ENCODE results near the gene VTA1.

DNA sequence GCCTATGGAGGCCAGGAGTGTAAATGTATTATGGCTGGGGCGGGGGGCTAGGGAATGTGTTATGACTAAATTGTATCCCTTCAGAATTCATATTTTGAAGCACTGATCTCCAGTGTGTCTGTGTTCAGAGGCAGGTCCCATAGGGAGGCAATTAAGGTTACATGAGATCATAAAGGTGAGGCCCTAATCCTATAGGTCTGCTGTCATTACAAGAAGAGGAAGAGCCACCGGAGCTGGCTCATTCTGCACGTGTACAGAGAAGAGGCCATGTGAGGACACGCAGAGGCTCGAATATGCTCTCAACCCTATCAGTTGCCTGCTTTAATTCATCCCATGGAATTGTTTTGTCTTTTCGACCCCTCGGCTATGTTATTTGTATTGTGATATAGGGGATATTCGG is 76.9 kb downstream of the VTA1 start:
- TF ChIP-seq, protein P1, sequence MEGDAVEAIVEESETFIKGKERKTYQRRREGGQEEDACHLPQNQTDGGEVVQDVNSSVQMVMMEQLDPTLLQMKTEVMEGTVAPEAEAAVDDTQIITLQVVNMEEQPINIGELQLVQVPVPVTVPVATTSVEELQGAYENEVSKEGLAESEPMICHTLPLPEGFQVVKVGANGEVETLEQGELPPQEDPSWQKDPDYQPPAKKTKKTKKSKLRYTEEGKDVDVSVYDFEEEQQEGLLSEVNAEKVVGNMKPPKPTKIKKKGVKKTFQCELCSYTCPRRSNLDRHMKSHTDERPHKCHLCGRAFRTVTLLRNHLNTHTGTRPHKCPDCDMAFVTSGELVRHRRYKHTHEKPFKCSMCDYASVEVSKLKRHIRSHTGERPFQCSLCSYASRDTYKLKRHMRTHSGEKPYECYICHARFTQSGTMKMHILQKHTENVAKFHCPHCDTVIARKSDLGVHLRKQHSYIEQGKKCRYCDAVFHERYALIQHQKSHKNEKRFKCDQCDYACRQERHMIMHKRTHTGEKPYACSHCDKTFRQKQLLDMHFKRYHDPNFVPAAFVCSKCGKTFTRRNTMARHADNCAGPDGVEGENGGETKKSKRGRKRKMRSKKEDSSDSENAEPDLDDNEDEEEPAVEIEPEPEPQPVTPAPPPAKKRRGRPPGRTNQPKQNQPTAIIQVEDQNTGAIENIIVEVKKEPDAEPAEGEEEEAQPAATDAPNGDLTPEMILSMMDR (IDR thresholded peaks at IDR 0.05): no peak
- no peak for TF ChIP-seq ZFX (IDR thresholded peaks at IDR 0.05; ENCODE audit: borderline replicate concordance)

All from 22Rv1 (cell line).